Activated CD4-positive, alpha-beta T cell treated with anti-CD3 and anti-CD28 coated beads, Interleukin-2, Interleukin-6, amounts not matched to agents 100 ng/mL and 50 ng/mL, durations not matched to agents 16 hours and 8 hours (primary cell): Measurements from ENCODE around the gene PCDH12.

Experiments used
- DNase-seq: peaks from one replicate; pipeline ENCODE4 v3.0.0-alpha.2; 2020

PCDH12 gene

DNA sequence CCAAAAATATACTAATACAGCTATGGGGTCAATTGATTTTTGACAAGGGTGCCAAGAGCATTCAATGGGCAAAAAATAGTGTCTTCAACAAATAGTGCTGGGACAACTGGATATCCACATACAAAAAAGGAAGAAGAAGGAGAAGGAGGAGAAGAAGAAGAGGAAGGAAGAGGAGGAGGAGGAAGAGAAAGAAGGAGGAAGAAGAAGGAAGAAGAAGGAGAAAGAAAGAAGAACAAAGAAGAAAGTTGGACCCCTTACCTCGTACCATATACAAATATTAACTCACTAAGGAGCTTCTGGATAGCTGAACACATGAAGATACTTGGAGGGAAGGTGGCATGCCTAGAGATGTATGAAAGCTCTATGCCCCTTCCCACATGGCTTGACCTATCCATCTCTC, 51.5 kb downstream of the PCDH12 start:
- DNase-seq: no peak

- no peak for DNase-seq
Observed at GRCh38 chr5:141904551-141904950, 53.5 kb downstream of the PCDH12 start.

DNA sequence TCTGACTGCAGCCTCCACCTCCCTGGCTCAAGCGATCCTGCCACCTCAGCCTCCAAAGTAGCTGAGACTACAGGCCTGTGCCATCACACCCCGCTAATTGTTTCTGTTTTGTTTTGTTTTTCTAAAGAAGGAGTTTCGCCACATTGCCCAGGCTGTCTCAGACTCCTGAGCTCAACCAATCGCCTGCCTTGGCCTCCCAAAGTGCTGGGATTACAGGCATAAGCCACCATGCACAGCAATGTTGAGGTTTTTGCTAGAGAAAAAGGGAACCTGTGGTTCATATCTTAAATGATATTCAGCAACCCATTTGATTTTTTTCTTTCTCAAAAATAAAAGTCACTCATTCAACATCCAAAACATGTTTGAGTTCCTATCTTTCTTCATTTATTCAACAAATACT, 54.7 kb downstream of the PCDH12 start:
- DNase-seq: no peak

DNA sequence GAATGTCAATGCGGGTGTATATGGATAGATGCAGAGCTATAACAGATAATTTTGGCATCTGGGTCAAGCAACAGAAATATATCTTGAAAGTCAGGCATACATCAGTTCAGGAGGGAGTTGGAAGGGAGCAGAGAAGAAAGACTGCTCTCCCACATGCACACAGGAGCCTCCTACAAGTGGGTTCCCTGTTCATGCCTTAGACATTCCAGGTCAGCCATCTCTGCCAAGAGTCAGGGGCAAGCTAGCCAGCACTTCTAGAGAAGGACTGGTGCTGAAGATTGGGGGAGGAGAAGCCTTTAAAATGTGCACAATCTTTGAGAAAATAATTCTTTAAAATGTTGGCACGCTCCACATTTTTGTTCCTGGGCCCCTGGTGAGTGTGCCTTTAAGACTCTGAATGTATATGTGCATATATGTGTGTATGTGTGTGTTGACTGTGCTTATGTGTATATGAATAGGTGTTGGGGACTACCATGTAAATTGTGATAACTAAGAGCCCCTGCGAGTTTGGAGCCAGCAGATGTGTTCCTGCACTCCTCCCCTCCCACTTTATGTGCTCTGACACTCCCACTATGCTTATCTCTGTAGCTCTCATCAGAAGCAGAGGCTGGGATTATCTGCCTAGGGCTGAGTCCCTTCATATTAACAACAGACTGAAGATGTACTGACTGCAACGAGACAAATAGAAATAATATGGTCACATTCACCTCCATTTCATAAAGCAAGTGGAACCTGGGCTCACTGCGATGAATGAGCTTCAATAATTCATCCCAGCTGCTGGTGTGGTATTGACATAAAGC, 55.8 kb downstream of the PCDH12 start:
- no peak for DNase-seq

GRCh38 chr5:141898448-141899049, 59.5 kb downstream of the PCDH12 start:
- no peak for DNase-seq

DNA sequence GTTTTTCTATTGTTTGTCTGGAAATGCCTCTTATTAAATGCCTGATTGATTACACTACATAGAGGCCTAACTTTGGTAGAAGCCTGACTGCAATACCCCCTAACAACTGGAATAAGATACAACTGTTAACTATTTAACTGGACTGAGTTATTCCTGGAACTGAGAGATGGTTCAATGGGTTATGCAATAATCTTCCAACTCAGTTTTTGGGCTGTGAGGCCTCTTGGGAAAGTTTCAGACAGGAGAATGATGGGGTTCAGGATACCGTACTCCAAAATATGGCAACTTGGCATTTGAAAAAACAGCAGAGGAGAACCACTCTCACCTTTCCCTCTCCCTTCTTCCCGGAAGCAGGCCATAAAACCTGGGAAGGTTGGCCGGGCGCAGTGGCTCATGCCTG, 60.6 kb downstream of the PCDH12 start:
- DNase-seq: no peak
